Pulmonary artery endothelial cell (primary cell): Measurements from ENCODE around the gene CMKLR1. TPM values are rescaled to one million over a fixed set of nuclear protein-coding genes. Genes with fewer than 3 reads are reported as not detected.

ENCODE experiments used
- DNase-seq: peaks from one replicate; pipeline ENCODE4 v3.0.0-alpha.2; 2011; ENCODE audit warnings: low read depth, low spot score
- total RNA-seq: library from RNA; depleted of rRNA; stranded (reverse); fragments of >200 nt; gene quantifications from 2 replicates; pipeline ENCODE4 v1.2.3, GENCODE V29; 2014

The CMKLR1 gene
- total RNA-seq, 1 donor from 2014 or later, result 0.13 TPM

DNA sequence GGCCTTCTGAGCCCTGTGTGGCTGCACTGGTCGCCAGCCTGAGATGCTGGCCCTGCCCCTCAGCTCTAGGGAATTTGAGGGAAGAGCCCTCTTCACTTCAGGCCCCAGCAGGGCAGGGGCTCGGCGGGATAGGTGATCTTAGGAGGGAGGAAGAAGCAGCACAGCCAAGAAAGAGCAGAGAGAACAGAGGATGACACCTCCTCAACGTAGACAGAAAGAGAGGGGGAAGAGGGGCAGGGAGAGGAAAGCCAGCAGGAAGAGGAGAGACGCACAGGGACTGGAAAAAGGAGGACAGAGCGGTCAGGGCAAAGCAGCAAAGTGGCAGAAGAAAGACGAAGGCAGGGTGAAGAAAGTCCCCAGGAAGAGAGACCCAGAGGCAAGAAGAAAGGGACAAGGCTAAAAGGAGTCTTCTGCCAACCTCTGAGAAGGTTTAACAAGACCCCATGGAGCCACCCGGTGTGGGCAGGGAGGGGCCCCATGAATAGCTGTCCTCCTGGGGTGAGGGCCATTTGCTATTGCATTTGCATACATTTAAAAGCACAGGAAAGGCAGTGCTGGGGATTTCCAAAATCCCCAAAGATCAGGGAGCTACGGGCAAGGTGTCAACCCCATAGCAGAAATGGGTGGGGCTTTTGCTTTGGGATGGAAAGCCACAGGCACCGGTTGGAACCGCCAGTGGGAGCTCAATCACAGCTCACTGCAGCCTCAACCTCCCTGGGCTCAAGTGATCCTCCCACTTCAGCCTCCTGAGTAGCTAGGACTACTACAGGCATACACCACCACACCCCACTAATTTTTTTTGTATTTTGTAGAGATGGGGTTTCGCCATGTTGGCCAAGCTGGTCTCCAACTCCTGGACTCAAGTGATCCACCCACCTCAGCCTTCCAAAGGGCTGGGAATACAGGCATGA, 22.7 kb downstream of the CMKLR1 start:
- no peak for DNase-seq

DNA sequence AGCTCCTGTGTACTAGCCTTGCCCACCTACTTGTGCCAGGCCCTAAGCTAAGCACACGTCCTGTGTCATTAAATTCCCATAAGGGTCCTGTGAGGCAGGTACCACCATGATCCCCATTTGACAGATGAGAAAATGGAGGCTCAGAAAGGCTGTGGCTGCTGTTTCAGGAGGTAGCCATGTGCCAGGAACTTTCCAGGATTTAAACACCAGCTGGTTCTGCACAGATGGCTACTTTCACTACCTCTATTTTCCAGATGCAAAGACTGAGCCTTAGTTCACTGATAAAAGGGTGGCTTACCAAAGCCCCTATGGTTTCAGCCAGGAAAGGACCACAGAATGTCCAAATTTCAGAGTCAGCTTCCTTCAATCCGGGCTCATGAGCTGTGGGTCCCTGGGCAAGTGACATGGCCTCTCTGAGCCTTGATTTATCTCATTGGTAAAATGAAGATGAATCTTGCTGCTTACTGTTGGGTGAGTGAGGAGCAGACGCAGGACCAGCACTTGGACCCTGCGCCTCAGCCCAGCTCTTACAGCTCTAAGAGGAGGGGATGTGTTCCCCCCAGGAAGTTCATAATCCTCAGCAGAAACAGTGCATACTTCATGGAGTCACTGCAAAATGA, 23.5 kb downstream of the CMKLR1 start:
- no peak for DNase-seq

DNA sequence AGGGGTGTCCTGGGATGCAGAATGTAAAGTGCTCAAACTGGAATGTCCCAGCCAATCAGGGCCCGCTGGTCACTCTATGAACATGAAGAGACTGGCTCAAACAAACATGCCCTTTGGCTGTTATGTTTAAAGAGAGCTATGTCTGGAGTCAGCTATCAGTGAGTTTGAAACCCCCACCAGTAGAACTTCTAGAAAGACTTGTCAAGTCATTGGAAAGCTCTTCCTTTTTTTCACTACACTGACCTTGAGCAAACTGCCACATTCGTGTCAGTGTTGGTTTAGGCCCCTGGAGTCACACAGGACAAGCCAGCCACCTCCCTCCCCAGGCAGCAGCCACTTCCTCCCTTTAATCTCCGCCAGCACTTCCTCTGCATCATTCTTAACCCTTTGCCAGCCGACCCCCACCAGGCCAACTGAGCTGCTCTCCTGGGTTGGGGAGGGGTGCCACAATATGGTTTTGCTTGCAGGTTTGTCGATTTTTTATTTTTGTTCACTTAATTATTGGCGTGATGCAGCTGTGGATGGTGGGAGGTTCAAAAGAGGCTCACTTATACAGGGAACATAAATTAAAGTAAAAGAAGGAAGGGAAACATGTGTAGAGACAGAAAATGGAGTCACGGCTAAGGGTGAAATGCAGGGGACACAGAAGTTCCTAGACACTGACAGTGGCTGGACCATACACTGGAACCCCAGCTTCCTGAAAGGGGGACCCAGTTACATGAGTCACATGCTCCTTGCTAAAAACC, 25.3 kb downstream of the CMKLR1 start:
- no peak for DNase-seq

DNA sequence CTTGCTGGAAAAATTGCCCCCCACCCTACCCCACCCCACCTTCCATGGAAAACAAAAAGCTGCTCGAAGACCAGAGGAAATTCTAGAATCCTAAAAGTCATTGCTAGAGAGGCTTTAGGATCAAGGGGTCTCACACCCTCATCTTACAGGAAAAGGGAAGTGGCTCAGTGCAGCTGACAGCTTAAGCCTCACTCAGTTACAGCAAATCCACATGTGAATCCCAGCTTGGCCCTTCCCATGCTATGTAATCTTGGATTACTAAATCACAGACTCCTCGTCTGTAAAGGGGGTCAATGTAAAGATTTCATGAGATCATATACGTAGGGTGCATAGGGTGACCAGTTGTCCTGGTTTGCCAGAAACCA, 25.9 kb downstream of the CMKLR1 start:
- DNase-seq, result no peak

DNA sequence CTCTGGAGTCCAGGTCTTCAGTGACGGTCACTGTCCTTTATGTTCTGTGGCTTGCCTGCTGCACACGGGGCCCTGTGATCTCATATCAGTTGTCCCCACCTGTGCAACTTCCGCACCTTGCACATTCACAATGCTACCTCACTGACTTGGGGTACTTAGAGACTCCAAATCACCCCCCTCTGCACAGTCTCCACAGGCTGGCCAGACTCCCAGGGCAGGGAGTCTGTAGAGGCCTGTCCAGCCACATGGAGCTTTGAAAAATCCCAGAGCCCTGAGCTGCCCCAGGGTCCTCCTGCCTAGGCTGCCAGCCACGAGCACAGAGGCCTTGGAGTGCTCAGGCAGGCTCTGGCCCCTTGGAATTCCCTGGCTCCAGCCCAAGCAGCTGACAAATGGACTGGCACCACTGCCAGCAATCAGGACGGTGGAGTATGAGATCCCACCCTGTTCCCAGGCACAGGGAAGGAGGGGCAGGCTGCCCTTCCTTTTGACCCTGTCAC, 26.4 kb downstream of the CMKLR1 start:
- no peak for DNase-seq

DNA sequence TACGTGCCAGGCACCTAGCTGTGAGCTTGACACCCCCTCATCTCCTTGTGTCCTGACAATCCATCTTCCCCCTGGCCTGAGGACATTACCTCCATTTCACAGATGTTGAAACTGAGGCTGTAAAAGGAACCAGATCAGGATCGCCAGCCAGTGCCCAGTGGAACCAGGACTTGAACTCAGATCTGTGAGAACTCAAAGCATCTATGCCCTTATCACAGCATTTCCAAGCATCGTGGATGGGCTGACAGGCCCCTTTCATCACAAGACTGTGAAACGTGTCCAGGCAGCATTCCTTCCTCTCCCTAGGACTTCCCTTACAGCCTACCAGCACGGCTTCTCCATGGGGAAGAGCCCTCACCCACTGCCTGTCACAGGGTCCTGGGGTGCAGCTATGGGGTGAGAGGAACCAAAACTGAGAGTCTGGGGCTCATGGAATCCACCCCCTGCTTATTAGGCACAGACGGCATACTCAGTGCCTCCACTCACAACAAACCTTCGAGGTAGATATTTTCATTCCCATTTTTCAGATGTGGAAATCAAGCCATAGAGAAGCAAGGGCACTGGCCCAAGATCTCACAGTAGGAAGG, 26.9 kb downstream of the CMKLR1 start:
- DNase-seq, result no peak

DNA sequence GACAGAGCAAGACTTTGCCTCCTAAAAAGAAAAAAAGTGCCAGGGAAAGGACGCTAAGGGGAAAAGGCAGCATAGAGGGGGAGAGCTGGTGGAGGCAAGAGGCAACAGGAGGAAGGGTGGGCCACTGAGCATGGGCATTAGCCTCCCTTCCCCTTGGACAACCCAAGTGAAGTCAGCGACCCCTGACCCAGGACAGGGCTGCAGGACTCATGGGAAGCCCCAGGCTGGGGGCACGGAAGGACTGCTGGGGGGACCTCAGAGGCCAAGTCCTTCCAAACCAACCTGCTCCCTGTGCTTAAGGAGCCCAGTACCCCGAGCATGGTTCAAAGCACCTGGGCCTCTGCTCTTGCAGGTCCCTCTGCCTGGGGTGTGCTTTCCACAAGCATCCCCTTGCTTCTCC, 27.5 kb downstream of the CMKLR1 start:
- no peak for DNase-seq

DNA sequence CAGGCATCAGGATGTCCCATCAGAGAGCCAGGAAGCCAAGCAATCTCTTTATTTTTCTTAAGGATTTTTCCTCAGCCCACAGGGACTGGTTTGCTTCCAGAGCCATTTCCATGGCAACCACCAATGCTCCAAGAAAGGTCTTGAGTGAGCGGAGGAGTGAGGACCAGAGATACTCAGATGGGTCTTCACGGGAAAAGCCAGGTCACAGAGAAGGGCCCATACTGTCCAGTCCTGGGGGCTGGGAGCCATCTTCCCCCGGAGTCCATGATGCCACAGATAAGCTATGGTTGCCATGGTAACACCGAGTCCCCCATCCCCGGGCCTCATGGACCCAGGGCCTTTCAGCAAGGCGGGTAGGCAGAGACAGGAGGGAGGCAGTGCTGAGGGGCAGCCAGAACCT, 28.6 kb downstream of the CMKLR1 start:
- no peak for DNase-seq

DNA sequence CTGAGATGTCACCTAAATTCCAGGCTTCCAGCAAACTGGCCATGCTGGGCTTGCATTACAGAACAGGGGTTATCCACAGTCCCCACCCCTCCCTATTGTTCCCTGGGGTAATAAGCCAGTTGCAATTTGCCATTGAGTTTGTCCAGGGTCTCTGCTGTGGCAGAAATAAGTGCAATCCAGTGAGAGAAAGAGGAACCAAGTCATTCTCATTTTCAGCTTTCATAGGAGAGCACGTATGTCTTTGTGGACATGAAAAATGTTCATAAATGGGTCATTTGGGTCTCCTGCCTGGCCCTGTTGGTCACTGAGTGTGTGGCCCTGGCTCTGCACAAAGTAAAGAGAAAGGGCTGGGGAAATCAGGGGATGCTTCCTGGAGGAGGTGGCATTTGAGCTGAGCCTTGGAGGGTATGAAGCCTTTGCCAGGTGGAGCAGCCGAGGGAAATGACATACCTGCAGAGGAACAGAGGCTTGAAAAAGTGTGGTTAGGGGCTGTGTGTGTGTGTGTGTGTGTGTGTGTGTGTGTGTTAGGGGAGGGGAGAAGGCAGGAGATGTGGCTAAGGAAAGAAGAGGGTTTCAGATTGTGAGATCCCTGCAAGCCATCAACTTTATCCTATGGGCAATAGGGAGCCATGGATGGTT, 29.3 kb downstream of the CMKLR1 start:
- no peak for DNase-seq

DNA sequence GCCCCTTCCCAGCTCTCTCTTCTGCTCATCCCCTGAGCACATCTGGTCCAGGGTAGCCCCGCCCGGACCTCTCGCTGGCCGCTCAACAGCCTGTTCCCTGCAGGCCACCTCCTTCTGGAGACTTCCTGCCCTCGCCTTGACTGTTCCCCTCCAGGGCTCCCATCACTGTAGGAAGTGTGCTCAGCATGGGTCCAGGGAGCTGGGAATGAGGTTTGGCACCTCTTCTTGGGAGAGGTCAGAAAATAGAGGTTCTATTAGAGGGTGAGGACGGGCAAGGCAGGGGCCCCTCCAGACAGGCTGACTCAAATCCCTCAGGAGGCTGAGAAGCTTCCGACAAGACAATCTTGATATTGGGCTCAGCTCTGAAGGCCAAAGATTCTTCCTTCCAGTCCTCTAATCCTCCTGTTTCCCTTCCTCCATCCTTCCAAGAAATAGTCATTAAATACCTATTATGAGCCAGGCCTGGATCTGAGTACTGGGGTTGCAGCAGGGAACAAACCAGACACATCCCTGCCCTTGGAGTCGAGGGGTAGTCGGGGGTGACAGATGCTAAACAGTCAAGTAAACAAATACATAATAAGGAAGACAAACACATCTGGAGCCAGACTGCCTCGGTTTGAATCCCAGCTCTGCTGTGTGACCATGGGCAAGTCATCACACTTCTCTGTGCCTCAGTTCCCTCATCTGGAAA, 30.6 kb downstream of the CMKLR1 start:
- no peak for DNase-seq

DNA sequence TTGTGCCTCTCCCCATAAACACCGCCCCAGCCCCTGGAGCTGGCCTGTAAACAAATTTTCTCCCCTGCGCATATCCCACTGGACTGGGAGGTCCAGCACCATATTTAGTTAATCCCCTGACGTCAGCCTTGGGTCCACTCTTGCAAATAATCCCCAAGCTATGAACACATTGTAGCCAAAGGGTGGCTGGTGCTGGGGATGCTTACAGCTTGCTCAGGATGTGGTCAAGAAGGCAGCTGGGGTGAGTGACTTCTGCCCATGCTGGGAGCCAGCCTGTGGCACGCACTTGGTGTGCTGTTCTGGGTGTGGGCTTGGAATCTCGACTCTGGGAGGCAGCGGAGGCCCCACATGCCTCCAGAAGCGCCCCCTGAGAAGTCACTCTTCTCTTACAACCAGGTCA, 32.1 kb downstream of the CMKLR1 start:
- no peak for DNase-seq

DNA sequence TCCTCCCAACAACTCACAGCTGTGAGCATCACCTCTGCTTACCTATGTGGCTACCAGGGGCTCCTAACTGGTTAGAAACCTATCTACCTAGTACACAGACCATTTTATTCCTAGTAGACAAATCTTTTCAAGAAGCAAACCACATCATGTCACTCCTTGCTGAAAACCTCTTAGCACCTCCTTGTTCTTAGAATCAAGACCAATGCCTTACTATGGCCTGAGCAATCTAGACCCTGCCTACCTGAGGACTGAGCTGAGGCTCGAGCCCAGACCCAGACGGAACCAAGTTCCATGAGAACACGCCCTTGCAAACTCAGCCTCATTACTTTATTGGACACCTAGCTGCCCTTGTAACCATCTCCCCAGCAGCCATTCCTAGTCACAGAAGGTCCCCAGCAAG, 32.6 kb downstream of the CMKLR1 start:
- no peak for DNase-seq

DNA sequence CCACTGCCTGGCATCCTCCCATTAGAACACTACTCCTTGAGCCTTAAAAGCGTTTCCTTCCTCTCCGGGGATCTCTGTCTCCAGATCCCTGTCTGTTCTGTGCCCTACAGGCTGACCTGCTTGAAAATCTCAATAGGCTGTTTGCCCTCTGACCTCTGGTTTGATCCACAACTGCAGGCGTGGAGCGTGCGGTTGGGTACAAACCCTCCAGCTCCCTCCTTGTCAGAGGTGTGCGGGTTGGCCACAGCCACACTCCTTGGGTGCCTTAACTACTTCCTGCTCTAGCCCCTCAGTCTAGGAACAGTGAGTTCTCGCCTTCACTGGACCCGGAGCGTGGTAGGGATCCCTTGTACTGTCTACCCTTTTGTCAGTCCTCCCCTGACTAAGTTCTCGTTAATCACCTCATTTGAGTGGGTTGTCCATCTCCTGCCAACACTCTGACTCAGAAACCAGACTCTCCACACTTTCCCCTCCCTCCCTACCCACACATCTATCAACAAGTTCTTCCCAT, 33.1 kb downstream of the CMKLR1 start:
- peak; percentile 57 for DNase-seq

DNA sequence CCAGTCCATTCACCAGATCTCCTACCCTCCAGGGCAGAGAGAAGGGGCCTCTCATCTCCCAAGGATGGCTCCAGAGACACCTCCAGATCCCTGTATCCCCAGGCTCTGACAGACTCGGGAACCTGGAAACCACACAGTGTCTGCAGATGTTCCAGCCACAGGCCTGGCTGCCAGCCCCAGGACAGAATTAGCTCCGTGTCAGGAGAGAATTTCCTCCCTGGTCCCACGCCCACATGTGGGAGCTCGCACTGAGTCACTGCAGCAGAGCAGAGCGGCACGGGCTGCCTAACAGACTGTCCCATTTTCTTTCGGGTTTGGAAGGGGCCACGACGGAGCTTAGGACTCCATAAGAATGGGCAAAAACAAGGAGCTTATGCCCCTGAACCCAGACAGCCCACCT, 33.6 kb downstream of the CMKLR1 start:
- peak; percentile 37 for DNase-seq

DNA sequence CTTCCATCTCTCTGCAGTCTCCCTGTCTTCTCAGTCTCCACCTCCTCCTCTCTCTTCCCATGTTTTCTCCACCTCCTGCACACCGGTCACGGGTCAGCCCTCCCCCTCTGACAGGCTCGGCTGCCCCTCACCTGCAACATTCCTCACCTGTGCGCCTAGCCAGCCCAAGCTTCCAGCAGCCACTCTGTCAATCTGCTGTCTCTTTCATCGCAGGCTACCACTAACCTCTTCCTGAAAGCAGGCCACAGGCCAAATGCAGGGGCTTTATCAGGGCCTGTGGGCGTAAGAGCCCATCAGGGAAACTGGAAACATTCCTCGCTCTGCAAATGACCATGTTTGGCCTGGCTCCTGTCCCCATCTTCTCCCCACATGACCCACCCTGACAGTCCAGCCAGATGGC, 34.5 kb downstream of the CMKLR1 start:
- no peak for DNase-seq

DNA sequence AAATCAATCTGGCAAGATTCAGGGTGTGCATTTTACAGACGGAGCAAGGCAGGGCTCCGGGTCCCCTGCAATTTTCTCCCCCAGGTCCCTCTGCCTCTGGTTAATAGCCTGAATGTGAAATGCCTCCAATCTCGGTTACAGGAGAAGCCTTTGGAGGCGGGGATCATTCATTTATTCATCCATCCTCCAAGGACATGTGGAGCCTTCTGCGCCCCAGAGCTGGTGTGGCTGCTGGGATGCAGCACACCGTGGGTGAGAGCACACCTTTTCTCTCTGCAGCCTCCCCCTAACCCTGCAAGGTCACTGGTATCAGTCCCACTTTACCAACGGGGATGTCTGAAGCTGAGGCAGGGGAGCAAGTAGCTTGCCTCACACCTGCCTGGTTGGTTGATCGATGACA, 35.4 kb downstream of the CMKLR1 start:
- no peak for DNase-seq

DNA sequence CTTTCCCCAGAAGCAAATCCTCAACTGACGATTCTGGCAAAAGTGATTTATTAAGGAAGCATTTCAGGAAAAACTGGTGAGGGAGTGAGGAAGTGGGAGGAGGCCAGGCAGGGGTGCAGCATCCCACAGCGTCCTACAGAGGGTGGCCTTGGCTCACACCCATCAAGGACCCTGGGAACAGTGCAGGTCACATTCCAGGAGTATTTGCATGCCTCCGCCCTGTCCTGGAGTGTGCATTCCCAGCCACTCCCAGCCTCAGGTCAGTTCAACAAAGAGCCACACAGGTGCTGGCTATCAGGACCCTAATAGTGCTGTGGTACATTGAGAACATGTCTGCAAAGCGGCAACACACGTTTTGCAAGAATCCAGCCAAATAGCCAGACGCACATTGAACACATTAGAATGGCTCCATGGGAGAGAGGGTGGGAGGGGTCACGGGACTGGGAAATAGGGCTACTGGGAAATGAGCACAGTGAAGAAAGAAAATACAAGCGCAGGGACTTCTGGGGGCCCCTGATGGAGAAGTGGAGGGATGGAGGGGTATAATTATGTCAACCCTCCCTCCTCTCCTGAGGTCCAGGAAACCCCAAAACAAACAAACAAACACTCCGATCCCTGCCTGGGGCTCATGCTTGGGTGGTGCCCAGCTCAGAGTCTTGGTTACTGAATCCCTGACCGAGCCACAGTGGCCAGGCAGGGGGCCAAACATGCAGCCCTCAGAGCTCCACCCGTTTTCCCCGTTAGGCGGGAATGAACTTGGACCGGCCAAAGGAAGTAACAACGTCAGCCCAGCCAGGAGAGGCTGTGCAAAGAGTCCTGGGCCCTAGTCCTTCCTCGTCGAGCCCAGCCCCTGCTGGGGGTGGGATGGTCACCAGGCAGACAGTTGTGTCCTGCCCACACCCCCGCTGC, 36.5 kb downstream of the CMKLR1 start:
- DNase-seq, result no peak

DNA sequence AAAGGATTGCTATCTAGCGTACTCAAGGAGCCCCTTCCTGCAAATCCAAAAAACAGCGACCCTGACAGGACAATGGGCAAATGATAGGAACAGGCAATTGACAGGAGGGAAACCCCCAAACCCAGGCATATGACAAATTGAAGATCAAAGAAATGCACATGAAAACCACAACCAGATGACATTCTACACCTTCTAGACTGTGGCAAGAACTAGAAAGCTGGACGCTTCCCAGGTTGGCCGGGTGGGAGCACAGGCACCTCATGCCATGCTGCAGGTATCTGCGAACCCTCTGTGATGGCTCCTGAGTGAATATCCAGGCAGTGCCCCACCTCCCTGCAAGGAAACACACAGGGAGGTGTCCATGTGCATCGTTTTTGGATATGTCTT, 37.1 kb downstream of the CMKLR1 start:
- no peak for DNase-seq

DNA sequence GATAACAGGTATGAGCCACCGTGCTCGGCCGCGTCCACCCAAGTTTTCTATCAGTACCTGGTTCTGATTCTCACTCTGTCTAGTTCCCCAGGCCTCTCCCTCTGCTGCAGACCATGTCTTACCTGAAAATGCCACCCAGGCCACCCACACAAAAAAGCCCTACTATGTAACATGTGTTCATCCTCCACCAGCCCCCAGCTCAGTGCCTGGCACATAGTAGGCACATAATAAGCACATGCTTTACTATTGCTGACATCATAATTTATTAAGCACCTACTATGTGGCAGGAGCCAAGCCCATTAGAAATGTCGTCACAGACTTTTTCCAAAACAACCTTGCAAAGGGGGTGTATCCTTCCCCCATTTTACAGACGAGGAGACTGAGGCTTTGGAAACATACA, 37.8 kb downstream of the CMKLR1 start:
- no peak for DNase-seq
